HTERT RPE-1 (cell line): ENCODE data around the gene SOX4.

ENCODE experiments used
- in situ Hi-C: fragments of 300-500 bp; cut with MboI; formaldehyde crosslinking; loops from 4 replicates; pipeline ENCODE4 v1.14.3; 2020; ENCODE audit warnings: low sequenced_read_pairs

The SOX4 gene

GRCh38 chr6:21612067-21612745, 18.7 kb downstream of the SOX4 start:
- in situ Hi-C loops, result no loop called here

DNA sequence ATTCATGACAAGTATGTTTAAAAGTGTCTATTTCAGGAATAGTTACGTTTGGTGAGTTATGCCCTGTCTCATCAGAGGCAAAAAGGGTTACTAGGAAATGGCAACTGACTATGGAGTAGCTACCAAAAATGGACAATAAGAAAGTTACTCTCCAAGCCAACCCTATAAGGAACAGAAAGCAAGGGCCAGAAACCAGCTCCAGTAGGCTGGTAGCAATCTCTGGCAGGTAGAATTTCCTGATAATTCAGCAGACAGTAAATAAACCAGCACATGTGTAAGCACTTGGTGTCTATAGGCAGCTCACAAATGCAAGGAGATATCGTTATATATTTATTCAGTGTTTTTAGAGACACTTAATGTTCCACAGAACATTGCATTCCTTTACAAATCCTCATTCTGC, 20.3 kb downstream of the SOX4 start:
- in situ Hi-C loops, result no loop called here

DNA sequence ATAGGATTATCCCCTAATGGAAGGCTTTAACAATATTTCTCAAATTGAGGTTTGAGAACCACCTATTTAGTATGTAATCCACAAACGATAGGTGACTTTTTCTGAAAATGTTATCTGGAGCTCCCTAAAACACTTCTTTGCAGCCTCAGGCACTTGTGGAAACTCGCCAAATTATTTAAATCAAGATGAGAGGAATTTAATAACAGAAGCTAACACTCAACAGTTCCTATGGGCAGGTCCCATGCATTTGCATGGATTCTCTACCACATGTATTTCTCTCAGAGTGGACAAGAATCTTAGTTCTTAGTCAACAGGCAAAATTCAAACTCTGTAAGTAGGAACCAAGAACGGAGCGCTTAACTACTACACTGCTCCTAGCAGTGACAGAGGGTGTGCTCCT, 20.7 kb downstream of the SOX4 start:
- in situ Hi-C loops, result no loop called here

- in situ Hi-C loops, result no loop called here
These were observed 22.0 kb downstream of the SOX4 start for GRCh38 chr6:21615504-21615903.

DNA sequence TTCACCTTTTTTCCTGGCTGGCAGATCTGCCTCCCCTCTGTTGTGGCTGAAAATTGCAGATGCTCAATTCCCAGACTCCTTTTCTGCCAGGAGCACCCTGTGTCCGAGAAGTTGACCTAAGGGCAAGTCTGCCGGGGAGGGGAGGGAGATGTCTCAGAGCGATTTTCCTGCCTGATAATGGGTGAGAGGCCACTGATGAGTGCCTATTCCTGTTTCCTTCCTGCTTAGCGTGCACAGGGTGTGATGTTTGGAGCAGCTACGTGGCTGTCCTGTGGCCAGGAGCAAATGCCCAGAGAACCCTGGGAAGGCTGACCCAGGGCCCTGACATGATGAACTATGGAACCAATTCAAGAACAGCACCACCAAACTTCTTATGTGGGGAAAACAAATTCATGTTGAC, 22.5 kb downstream of the SOX4 start:
- in situ Hi-C loops, result no loop called here

DNA sequence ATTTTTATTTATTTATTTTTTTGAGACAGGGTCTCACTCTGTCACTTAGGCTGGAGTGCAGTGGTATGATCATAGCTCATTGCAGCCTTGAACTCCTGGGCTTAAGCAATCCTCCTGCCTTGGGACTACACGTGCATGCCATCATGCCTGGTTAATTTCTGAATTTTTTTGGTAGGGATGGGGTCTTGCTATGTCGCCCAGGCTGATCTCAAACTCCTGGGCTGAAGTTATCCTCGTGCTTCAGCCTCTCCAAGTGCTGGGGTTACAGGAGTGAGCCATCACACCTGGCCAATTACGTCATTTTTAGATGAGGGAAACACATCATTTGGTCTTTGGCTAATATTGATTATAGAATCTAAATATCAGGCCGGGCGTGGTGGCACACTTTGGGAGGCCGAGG, 32.1 kb downstream of the SOX4 start:
- in situ Hi-C loops, result no loop called here

- in situ Hi-C loops, result no loop called here
These were observed 33.2 kb downstream of the SOX4 start for GRCh38 chr6:21626756-21627155.

DNA sequence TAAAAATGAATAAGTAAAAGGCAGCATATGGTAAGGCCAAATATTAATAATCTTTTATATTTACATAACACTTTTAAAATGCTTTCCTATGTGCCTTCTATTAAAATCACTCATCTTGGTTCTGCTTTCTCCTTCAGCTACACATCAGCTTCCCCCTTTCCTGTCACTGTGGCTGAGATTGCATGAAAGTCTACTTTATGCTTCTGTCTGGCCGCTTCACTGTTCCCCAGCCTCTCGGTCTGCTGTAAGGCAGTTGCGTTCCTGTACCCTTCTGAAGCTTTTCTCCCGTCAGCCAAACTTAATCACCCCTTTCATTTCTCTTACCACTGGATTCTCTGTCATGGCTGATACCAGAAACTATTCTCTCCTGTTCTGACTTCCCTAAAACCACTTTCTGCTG, 34.6 kb downstream of the SOX4 start:
- in situ Hi-C loops, result no loop called here

GRCh38 chr6:21633511-21634109, 40.1 kb downstream of the SOX4 start:
- in situ Hi-C loops, result no loop called here

DNA sequence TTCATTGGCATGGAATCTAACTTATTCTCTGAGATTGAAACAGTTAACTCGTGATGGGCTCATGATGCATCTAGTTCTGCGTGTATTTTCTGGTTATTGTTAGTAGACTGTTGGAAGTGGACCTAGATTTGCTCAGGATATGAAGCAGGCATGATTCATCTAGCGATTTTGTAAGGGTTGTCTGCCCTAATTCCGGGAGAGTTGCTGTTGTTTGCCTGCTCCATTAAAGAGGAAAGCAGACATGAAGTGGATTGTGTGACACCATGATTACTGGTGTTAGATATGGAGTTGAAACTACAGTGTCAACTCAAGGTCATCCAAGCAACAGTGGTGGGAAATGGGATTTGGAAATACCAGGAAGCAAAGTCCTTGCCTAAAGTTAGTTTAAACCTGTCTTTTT, 41.0 kb downstream of the SOX4 start:
- in situ Hi-C loops, result no loop called here

- in situ Hi-C loops, result no loop called here
These were observed 43.3 kb downstream of the SOX4 start for GRCh38 chr6:21636876-21637275.

DNA sequence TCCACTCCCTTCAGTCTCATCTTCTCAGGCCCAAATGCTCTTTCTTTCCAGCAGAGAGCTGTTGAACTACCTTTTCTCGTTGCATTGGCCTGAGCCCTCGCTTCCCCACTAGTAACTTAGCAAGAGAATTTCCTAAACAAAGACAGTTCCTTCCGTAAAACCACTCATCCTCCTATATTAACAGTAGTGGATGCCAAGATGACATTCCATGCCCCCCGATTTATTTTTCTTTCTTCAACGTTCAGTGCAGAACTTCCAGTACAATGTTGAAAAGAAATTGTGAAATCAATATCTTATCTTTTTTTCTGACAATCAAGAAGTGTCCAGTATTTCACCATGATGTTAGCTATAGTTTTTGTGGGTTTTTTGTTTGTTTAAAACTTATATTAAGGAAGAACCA, 45.8 kb downstream of the SOX4 start:
- in situ Hi-C loops, result no loop called here
